ENCODE results near the gene EXOSC9. TPM values are rescaled to one million over a fixed set of nuclear protein-coding genes. Genes with fewer than 3 reads are reported as not detected.

EXOSC9 gene
- total and polyA plus RNA-seq, 8 donors: 10.4 to 162 (median 28.0) TPM

DNA sequence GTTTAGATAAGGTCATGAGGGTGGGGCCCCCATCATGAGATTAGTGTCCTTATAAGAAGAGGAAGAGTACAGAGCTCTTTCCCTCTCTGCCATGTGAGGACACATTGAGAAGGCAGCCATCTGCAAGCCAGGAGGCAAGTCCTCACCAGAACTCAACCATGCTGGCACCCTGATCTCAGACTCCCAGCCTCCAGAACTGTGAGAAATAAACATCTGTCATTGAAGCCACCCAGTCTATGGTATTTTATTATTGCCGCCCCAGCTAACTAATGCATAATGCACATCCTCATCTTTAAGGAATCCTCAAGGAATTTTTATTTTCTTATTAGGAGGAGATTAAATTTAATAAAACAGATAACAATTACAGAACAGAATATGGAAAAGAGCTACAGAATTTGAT lies 16.7 kb upstream of the EXOSC9 start:
- WGBS, 5 donors: 27 to 98% (median 71%) methylated on average over 1 of the region's 1 CpG

DNA sequence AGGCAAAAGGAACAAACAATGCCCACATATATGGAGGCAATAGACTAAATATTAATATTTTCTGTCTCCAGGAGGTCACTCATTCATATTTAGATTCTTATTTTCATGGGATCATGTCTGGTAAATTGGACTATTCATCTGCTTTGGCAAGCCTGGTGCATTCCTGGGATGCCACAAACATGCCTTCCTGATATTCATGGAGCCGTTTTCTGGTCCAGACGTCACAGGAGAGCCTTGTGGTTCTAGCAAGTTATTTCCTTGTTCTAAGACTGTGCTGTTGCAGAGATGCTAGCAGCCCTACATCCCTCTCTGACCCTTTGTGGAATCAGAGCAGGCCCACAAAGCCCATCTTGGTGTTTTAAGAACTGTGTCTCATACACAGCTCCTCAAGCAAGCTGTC lies 16.1 kb upstream of the EXOSC9 start:
- Histone ChIP-seq H3K9me3 (peaks cover 0 to 10% (median 8%) of the 10 kb centered on the region in 4 donors), H3K4me1 (no peaks in the 10 kb centered on the region), H3K4me3 (no peak overlapping the region), H3K36me3 (no peaks in the 10 kb centered on the region), H3K27ac (no peak overlapping the region), H3K27me3 (peaks cover 0 to 22% (median 0%) of the 10 kb centered on the region in 3 donors)
- no peak for TF ChIP-seq EP300 (IDR thresholded peaks at IDR 0.05)
- TF ChIP-seq POLR2A (IDR thresholded peaks at IDR 0.05): no peak
- no peak for TF ChIP-seq POLR2AphosphoS5 (IDR thresholded peaks at IDR 0.05)
- TF ChIP-seq, protein P1, sequence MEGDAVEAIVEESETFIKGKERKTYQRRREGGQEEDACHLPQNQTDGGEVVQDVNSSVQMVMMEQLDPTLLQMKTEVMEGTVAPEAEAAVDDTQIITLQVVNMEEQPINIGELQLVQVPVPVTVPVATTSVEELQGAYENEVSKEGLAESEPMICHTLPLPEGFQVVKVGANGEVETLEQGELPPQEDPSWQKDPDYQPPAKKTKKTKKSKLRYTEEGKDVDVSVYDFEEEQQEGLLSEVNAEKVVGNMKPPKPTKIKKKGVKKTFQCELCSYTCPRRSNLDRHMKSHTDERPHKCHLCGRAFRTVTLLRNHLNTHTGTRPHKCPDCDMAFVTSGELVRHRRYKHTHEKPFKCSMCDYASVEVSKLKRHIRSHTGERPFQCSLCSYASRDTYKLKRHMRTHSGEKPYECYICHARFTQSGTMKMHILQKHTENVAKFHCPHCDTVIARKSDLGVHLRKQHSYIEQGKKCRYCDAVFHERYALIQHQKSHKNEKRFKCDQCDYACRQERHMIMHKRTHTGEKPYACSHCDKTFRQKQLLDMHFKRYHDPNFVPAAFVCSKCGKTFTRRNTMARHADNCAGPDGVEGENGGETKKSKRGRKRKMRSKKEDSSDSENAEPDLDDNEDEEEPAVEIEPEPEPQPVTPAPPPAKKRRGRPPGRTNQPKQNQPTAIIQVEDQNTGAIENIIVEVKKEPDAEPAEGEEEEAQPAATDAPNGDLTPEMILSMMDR (IDR thresholded peaks at IDR 0.05): no peak
- intact Hi-C loops (cut with DNase I; ENCODE audit: low total_unique reads): no loop called here
- DNase-seq: no peak
- WGBS, 5 donors: 33 to 50% (median 44%) methylated on average over 2 of the region's 2 CpGs

More for the DNA sequence above, 16.7 kb upstream of the EXOSC9 start:
- no peak overlapping the region for H3K4me3 ChIP-seq
- H3K36me3 ChIP-seq: no peaks in the 10 kb centered on the region
- TF ChIP-seq EP300 (IDR thresholded peaks at IDR 0.05): no peak
- TF ChIP-seq POLR2AphosphoS5 (IDR thresholded peaks at IDR 0.05): no peak
- TF ChIP-seq, protein P1 (IDR thresholded peaks at IDR 0.05): no peak
- no peak for TF ChIP-seq POLR2A (IDR thresholded peaks at IDR 0.05)
- DNase-seq: no peak
- intact Hi-C loops (cut with DNase I; ENCODE audit: low total_unique reads): no loop called here
- peaks cover 0 to 10% (median 8%) of the 10 kb centered on the region in 4 donors for H3K9me3 ChIP-seq
- peaks cover 0 to 22% (median 0%) of the 10 kb centered on the region in 3 donors for H3K27me3 ChIP-seq
- no peak overlapping the region for H3K27ac ChIP-seq
- no peaks in the 10 kb centered on the region for H3K4me1 ChIP-seq

DNA sequence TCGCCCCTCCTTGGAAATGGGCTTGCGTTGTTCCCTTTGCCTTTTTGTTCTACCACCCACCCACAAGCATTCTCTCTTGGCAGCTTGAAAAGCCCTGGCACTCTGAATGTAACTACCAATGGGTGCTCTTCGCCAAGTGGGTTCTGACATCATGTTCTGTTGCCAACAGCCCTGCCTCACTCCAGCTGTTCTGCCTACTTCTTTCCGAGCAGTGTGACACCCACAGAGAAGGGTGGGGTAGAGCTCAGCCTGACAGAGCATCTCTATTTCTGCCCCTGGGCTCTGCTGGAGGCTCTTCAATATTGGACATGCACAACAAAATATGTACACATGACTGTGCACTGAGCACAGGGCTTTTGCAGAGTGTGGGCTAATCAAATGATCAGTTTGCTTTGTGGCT lies 15.6 kb upstream of the EXOSC9 start:
- WGBS, 5 donors: 73 to 83% (median 80%) methylated on average over 4 of the region's 4 CpGs
- TF ChIP-seq, protein P1 (IDR thresholded peaks at IDR 0.05): no peak
- TF ChIP-seq EP300 (IDR thresholded peaks at IDR 0.05) (no peak), POLR2AphosphoS5 (IDR thresholded peaks at IDR 0.05) (no peak), POLR2A (IDR thresholded peaks at IDR 0.05) (no peak)
- no peak for DNase-seq
- Histone ChIP-seq H3K9me3 (peaks cover 0 to 10% (median 8%) of the 10 kb centered on the region in 4 donors), H3K27ac (peak overlapping the region in 1 of 5 donors; percentile 1), H3K4me3 (no peak overlapping the region), H3K36me3 (no peaks in the 10 kb centered on the region), H3K4me1 (no peaks in the 10 kb centered on the region), H3K27me3 (peaks cover 0 to 21% (median 0%) of the 10 kb centered on the region in 3 donors)
- intact Hi-C loops (cut with DNase I; ENCODE audit: low total_unique reads): no loop called here

DNA sequence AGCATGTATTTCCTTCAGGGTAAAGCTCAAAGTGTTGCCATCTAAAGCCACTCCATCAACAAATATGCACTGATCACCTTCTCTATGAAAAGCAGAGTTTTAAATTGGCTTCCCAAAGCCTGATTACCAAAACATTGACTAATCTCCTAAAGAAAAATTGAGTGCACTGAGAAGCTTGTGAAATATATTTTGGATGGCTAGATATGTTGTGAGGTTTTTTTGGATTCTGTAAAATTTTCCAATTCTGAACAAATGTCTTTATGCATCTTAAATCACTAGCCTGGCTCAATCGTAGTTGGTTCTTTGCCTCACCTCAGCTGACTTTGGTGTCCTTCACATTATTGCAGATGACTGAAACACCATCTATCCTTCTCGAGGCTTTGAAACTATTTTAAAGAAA lies 14.9 kb upstream of the EXOSC9 start:
- no peak for DNase-seq
- intact Hi-C loops (cut with DNase I; ENCODE audit: low total_unique reads): no loop called here

More for the DNA sequence above, 14.9 kb upstream of the EXOSC9 start:
- H3K4me1 ChIP-seq: peaks cover 0 to 4% (median 0%) of the 10 kb centered on the region in 4 donors
- peaks cover 0 to 16% (median 0%) of the 10 kb centered on the region in 3 donors for H3K27me3 ChIP-seq
- H3K36me3 ChIP-seq: no peaks in the 10 kb centered on the region
- H3K9me3 ChIP-seq: peaks cover 0 to 10% (median 8%) of the 10 kb centered on the region in 4 donors
- TF ChIP-seq POLR2A (IDR thresholded peaks at IDR 0.05): no peak
- TF ChIP-seq, protein P1 (IDR thresholded peaks at IDR 0.05): no peak
- TF ChIP-seq EP300 (IDR thresholded peaks at IDR 0.05): no peak
- no peak for TF ChIP-seq POLR2AphosphoS5 (IDR thresholded peaks at IDR 0.05)
- H3K4me3 ChIP-seq: no peak overlapping the region
- H3K27ac ChIP-seq: no peak overlapping the region
- 77 to 85% (median 83%) methylated on average over 2 of the region's 2 CpGs for WGBS, 5 donors

All from stomach (tissue), 9 donors.